Stimulated activated naive CD8-positive, alpha-beta T cell treated with anti-CD3 and anti-CD28 coated beads, Interleukin-15, Interleukin-2, amounts not matched to agents 100 ng/mL and 50 ng/mL, for 24 hours (primary cell): Measurements from ENCODE around the gene CRACDL.

Experiments
- H3K27ac Mint-ChIP-seq: one replicate; pipeline ENCODE4 v1.8.0; 2021; ENCODE audit warnings: mild to moderate bottlenecking, mixed read lengths
- H3K27me3 Mint-ChIP-seq: one replicate; pipeline ENCODE4 v1.8.0; 2021; ENCODE audit warnings: mixed read lengths
- H3K36me3 Mint-ChIP-seq: one replicate; pipeline ENCODE4 v1.8.0; 2021; ENCODE audit warnings: low read depth, mixed read lengths
- H3K4me1 Mint-ChIP-seq: one replicate; pipeline ENCODE4 v1.8.0; 2021; ENCODE audit warnings: low read depth, mixed read lengths
- H3K4me3 Mint-ChIP-seq: one replicate; pipeline ENCODE4 v1.8.0; 2021; ENCODE audit warnings: mild to moderate bottlenecking, mixed read lengths
- H3K9me3 Mint-ChIP-seq: one replicate; pipeline ENCODE4 v1.8.0; 2021; ENCODE audit warnings: mixed read lengths

CRACDL gene

DNA sequence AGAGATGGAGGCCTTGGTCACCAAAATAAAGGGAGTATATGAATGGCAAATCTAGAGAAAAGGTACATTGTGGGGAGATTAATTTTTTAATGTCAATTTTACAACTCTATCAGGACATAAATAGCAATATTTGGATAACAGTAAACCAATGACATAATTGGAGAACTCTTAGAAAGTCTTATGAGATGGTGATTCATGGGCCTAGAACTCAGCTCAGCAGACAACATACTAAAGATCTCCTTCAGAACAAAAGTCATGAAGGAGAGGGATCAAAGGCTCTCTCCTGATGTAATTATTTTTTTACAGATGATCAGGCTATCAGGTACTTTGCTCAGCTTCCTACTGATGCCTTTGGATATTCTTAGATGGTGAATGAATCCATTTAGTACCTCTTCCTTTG lies 90.0 kb downstream of the CRACDL start:
- Mint-ChIP-seq H3K4me3 (no peak overlapping the region), H3K4me1 (no peaks in the 10 kb centered on the region), H3K27me3 (peaks cover 7% of the 10 kb centered on the region), H3K27ac (no peak overlapping the region), H3K9me3 (no peaks in the 10 kb centered on the region), H3K36me3 (no peaks in the 10 kb centered on the region)

DNA sequence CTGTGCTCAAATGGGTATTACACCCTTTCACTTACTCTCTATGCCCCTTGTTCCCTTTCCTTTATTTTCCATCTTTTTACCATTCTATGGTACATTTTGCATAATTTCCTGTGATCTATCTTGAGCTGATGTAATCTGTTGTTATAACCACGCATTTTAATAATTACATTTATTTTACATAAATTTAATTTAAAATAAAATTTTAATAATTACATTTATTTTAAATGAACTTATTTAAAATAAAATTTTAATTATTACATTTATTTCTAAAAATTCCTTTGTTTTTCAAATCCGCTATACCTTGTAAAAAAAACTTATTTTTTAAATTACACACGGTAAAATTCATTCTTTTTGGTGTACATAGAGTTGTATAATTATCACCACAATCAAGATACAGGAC lies 93.9 kb downstream of the CRACDL start:
- Mint-ChIP-seq H3K4me3 (no peak overlapping the region), H3K27me3 (peaks cover 4% of the 10 kb centered on the region), H3K9me3 (no peaks in the 10 kb centered on the region), H3K36me3 (no peaks in the 10 kb centered on the region), H3K4me1 (peaks cover 1% of the 10 kb centered on the region), H3K27ac (no peak overlapping the region)

- Mint-ChIP-seq H3K27ac (no peak overlapping the region), H3K4me3 (no peak overlapping the region)
These were observed 96.7 kb downstream of the CRACDL start for GRCh38 chr2:98839292-98839691.

GRCh38 chr2:98835831-98836385 lies 100.1 kb downstream of the CRACDL start:
- H3K4me1 Mint-ChIP-seq, result peaks cover 36% of the 10 kb centered on the region

More at GRCh38 chr2:98839292-98839691, 96.7 kb downstream of the CRACDL start:
- H3K36me3 Mint-ChIP-seq, result no peaks in the 10 kb centered on the region
- H3K4me1 Mint-ChIP-seq, result peaks cover 23% of the 10 kb centered on the region
- no peaks in the 10 kb centered on the region for H3K9me3 Mint-ChIP-seq
- peaks cover 4% of the 10 kb centered on the region for H3K27me3 Mint-ChIP-seq

DNA sequence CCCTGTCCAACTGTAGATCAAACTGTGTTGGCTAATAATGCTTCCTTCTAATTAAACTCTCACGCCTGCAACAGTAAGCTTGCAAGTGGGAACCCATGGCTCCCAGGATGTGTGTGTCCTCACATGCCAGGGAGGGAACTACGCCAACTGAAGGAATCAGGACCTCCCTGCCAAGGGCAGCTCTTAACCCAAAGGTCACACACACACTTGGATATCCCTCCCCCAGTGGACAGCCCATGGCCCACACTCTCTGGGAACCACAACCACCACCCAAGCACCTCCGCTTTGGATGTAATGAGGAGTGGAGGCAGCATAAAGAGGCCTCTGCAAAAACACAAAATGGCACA lies 102.1 kb downstream of the CRACDL start:
- H3K4me1 Mint-ChIP-seq, result peaks cover 53% of the 10 kb centered on the region
- no peaks in the 10 kb centered on the region for H3K36me3 Mint-ChIP-seq
- no peaks in the 10 kb centered on the region for H3K27me3 Mint-ChIP-seq
- no peak overlapping the region for H3K4me3 Mint-ChIP-seq
- H3K9me3 Mint-ChIP-seq, result no peaks in the 10 kb centered on the region
- H3K27ac Mint-ChIP-seq, result no peak overlapping the region

More at GRCh38 chr2:98835831-98836385, 100.1 kb downstream of the CRACDL start:
- H3K4me3 Mint-ChIP-seq, result peak overlapping the region; percentile 52
- no peaks in the 10 kb centered on the region for H3K27me3 Mint-ChIP-seq
- no peaks in the 10 kb centered on the region for H3K9me3 Mint-ChIP-seq
- H3K27ac Mint-ChIP-seq, result peak overlapping the region; percentile 22
- H3K36me3 Mint-ChIP-seq, result no peaks in the 10 kb centered on the region

DNA sequence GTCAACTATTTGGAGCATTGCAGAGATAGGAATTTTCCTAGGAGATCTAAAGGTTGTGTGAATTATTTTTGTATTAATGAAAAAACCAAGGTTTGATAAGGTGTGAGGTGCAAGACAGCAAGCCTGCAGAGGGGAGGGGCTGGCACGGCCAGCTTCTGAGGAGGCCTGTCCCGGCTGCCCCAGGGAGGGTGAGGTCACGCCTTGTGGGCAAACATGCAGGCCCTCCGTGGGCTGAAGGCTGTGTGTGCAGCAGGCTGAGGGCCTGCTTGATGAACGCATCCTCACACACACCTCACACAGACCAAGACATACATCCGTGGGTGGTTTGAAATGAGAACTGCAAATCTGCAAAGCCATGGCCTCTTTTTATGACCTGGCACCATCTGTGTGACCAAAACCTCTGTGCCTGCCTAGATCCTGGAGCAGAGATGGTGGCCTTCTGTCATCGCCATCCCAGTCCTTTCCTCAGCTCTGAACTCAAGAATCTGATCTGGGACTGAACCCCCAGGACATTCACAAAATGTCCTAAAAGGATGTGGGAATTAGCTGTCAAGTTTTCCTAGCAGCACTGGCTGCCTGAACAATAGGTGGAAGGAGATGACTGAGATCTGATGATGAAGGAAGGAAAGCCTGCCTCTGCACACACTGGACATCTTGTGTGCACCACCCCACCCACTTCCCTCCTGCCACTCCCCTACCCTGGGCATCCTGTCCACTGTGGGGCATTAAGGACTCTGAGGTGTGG lies 102.7 kb downstream of the CRACDL start:
- H3K27ac Mint-ChIP-seq, result peak overlapping the region; percentile 32
- peaks cover 58% of the 10 kb centered on the region for H3K4me1 Mint-ChIP-seq
- no peaks in the 10 kb centered on the region for H3K27me3 Mint-ChIP-seq
- H3K9me3 Mint-ChIP-seq, result no peaks in the 10 kb centered on the region
- no peak overlapping the region for H3K4me3 Mint-ChIP-seq
- no peaks in the 10 kb centered on the region for H3K36me3 Mint-ChIP-seq

- H3K27ac Mint-ChIP-seq, result peak overlapping the region; percentile 30
- H3K4me3 Mint-ChIP-seq, result no peak overlapping the region
- peaks cover 64% of the 10 kb centered on the region for H3K4me1 Mint-ChIP-seq
- no peaks in the 10 kb centered on the region for H3K9me3 Mint-ChIP-seq
- no peaks in the 10 kb centered on the region for H3K36me3 Mint-ChIP-seq
- no peaks in the 10 kb centered on the region for H3K27me3 Mint-ChIP-seq
These were observed 103.9 kb downstream of the CRACDL start for GRCh38 chr2:98832172-98832571.

GRCh38 chr2:98830571-98831145 lies 105.4 kb downstream of the CRACDL start:
- H3K4me3 Mint-ChIP-seq, result no peak overlapping the region
- H3K27me3 Mint-ChIP-seq, result no peaks in the 10 kb centered on the region
- H3K27ac Mint-ChIP-seq, result no peak overlapping the region
- H3K4me1 Mint-ChIP-seq, result peaks cover 49% of the 10 kb centered on the region
- no peaks in the 10 kb centered on the region for H3K36me3 Mint-ChIP-seq
- H3K9me3 Mint-ChIP-seq, result no peaks in the 10 kb centered on the region

DNA sequence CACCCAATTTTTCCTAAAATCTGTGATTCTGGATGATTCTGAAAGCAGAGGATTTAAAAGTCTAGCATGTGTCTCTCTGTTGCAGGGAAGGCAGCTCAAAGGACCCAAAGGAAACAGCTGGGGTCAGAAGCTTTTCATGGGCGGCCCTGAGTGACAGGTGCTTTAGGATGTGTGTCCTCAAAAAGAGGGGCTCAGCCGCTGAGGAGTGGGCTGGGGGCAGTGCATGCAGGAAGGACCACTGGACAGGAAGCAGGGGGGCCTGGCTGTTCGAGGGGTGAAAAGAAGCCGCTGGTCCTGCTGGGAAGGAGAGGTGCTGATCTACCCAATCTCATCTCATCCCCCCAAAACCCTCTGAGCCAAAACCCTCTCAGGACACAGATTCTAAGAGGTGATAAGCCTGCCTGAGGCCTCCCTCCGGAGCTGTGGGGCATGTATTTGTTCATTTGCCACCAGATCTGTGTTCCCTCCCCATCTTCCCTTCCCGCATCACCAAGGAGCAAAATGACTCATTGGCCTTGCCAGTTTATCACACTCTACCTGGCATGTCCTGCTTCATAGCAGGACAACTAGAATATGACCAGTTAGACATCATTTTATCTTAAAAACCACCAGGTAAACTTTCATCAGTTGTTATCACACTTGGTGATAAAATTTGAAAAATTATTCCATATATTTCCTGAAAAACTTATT lies 106.3 kb downstream of the CRACDL start:
- no peak overlapping the region for H3K27ac Mint-ChIP-seq
- H3K9me3 Mint-ChIP-seq, result no peaks in the 10 kb centered on the region
- peaks cover 42% of the 10 kb centered on the region for H3K4me1 Mint-ChIP-seq
- H3K27me3 Mint-ChIP-seq, result no peaks in the 10 kb centered on the region
- no peaks in the 10 kb centered on the region for H3K36me3 Mint-ChIP-seq
- H3K4me3 Mint-ChIP-seq, result no peak overlapping the region

DNA sequence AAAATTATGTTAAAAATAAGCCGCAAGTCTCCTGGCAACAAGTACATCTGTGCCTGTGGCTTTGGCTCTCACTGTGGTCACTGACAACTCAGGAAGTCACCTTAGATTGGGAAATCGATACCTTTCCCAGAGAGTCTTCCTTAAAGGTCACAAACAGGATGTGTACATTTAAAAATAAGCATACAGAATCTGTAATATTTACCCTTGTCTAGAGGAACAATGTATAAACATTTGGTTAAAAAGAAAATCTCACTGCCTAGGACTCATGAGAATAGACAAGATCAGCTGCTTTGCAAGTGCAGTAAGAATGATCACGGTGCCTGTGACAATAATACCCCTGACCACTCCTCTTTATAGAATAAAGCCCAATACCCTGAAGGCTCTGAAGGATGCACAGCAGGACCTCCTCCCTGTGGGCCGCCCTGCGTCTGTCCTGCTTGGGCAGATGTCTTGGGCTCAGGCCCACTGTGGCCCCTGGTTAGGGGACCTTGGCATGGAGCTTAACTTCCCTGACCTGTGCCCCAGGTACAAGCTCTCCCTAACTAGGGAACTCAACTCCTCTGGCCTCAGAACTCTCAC lies 107.1 kb downstream of the CRACDL start:
- Mint-ChIP-seq H3K9me3 (no peaks in the 10 kb centered on the region), H3K36me3 (no peaks in the 10 kb centered on the region), H3K27ac (no peak overlapping the region), H3K4me1 (peaks cover 44% of the 10 kb centered on the region), H3K27me3 (no peaks in the 10 kb centered on the region), H3K4me3 (no peak overlapping the region)

- H3K9me3 Mint-ChIP-seq, result no peaks in the 10 kb centered on the region
- H3K27ac Mint-ChIP-seq, result no peak overlapping the region
- no peaks in the 10 kb centered on the region for H3K36me3 Mint-ChIP-seq
- peaks cover 2% of the 10 kb centered on the region for H3K27me3 Mint-ChIP-seq
- H3K4me3 Mint-ChIP-seq, result no peak overlapping the region
- H3K4me1 Mint-ChIP-seq, result peaks cover 47% of the 10 kb centered on the region
These were observed 107.7 kb downstream of the CRACDL start for GRCh38 chr2:98828369-98828744.

DNA sequence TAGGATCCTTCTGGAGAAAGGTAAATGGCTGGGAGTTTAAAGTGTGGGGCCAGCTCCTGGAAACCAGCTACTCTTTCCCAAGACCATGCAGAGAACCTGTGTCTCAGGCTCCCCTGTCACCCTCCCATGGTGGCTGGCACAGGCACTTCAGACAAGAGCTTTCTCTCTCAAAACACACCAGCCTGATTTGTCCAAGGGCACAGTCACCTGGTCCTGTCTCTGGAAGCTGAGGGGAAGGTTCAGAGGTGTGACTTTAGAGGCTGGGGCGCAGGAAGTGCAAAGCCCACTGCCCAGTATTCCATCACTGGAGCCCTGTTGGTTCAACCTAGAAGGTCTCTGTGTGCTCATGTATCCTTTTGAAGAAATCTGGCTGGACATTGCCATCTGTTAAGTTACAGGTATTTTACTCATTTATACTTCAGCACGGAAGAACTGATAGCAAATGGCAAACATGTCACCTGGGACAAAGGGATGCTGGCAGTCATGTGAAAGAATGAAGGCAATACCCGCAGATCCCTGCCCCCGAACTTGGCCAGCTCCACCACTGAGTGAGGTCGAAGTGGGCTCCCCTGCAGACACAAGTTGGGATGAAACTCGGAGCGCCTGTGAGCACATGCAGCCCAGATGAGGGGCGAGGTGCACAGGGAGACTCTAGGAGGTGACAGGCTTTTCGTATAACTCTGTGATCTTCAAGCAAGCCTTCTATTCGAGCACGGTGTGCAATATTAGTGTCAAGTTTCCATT lies 108.2 kb downstream of the CRACDL start:
- Mint-ChIP-seq H3K27me3 (peaks cover 3% of the 10 kb centered on the region), H3K36me3 (no peaks in the 10 kb centered on the region), H3K9me3 (no peaks in the 10 kb centered on the region), H3K4me3 (no peak overlapping the region), H3K4me1 (peaks cover 42% of the 10 kb centered on the region), H3K27ac (no peak overlapping the region)

GRCh38 chr2:98826856-98827255 lies 109.2 kb downstream of the CRACDL start:
- no peaks in the 10 kb centered on the region for H3K9me3 Mint-ChIP-seq
- H3K27me3 Mint-ChIP-seq, result peaks cover 3% of the 10 kb centered on the region
- H3K4me3 Mint-ChIP-seq, result no peak overlapping the region
- H3K4me1 Mint-ChIP-seq, result peaks cover 38% of the 10 kb centered on the region
- no peaks in the 10 kb centered on the region for H3K36me3 Mint-ChIP-seq
- H3K27ac Mint-ChIP-seq, result no peak overlapping the region

- Mint-ChIP-seq H3K9me3 (no peaks in the 10 kb centered on the region), H3K27ac (no peak overlapping the region), H3K4me3 (no peak overlapping the region), H3K4me1 (peaks cover 38% of the 10 kb centered on the region), H3K36me3 (no peaks in the 10 kb centered on the region), H3K27me3 (peaks cover 3% of the 10 kb centered on the region)
These were observed 110.2 kb downstream of the CRACDL start for GRCh38 chr2:98825858-98826257.
